Glutamatergic neuron (in vitro differentiated cells): ENCODE measurements around the gene PLXND1. TPM values are rescaled to one million over a fixed set of nuclear protein-coding genes. Genes with fewer than 3 reads are reported as not detected.

Source experiments
- DNase-seq: peaks from one replicate; pipeline ENCODE4 v3.0.0; 2022
- H3K27ac Mint-ChIP-seq: one replicate; pipeline ENCODE4 v1.8.0; 2020; ENCODE audit warnings: mild to moderate bottlenecking, mixed read lengths, inconsistent platforms; ENCODE audit not compliant: unreplicated experiment
- H3K27me3 Mint-ChIP-seq: one replicate; pipeline ENCODE4 v1.8.0; 2020; ENCODE audit warnings: mild to moderate bottlenecking, moderate library complexity, mixed read lengths, inconsistent platforms; ENCODE audit not compliant: unreplicated experiment
- H3K36me3 Mint-ChIP-seq: one replicate; pipeline ENCODE4 v1.8.0; 2020; ENCODE audit warnings: mild to moderate bottlenecking, mixed read lengths, inconsistent platforms; ENCODE audit not compliant: unreplicated experiment
- H3K4me1 Mint-ChIP-seq: one replicate; pipeline ENCODE4 v1.8.0; 2020; ENCODE audit warnings: mild to moderate bottlenecking, low read depth, mixed read lengths, inconsistent platforms; ENCODE audit not compliant: unreplicated experiment
- H3K4me3 Mint-ChIP-seq: one replicate; pipeline ENCODE4 v1.8.0; 2020; ENCODE audit warnings: mild to moderate bottlenecking, mixed read lengths, inconsistent platforms; ENCODE audit not compliant: unreplicated experiment
- H3K9me3 Mint-ChIP-seq: one replicate; pipeline ENCODE4 v1.8.0; 2020; ENCODE audit warnings: mild to moderate bottlenecking, moderate library complexity, mixed read lengths, inconsistent platforms; ENCODE audit not compliant: unreplicated experiment
- total RNA-seq: library from RNA; stranded (reverse); fragmentation: NEBNext Ultra II Directional; extraction: Animal tissue kit (Norgen Biotek cat#: 25700); gene quantifications from one replicate; pipeline ENCODE4 v1.2.1, GENCODE V29; 2021; ENCODE audit not compliant: unreplicated experiment
- TF ChIP-seq, protein P1 (sequence below): fragments of 200-600 bp; sonication (generic); IDR thresholded peaks from one replicate; pipeline ENCODE4 v1.5.0; 2021; ENCODE audit not compliant: partially characterized antibody, unreplicated experiment

PLXND1 gene
- total RNA-seq, 1 donor from 2014 or later, result 72.2 TPM

GRCh38 chr3:129553171-129553570, 53.3 kb downstream of the PLXND1 start:
- no peak overlapping the region for H3K4me3 Mint-ChIP-seq
- H3K9me3 Mint-ChIP-seq, result peaks cover 4% of the 10 kb centered on the region
- no peak for DNase-seq
- H3K4me1 Mint-ChIP-seq, result peaks cover 36% of the 10 kb centered on the region
- TF ChIP-seq, protein P1, sequence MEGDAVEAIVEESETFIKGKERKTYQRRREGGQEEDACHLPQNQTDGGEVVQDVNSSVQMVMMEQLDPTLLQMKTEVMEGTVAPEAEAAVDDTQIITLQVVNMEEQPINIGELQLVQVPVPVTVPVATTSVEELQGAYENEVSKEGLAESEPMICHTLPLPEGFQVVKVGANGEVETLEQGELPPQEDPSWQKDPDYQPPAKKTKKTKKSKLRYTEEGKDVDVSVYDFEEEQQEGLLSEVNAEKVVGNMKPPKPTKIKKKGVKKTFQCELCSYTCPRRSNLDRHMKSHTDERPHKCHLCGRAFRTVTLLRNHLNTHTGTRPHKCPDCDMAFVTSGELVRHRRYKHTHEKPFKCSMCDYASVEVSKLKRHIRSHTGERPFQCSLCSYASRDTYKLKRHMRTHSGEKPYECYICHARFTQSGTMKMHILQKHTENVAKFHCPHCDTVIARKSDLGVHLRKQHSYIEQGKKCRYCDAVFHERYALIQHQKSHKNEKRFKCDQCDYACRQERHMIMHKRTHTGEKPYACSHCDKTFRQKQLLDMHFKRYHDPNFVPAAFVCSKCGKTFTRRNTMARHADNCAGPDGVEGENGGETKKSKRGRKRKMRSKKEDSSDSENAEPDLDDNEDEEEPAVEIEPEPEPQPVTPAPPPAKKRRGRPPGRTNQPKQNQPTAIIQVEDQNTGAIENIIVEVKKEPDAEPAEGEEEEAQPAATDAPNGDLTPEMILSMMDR, result no peak
- H3K36me3 Mint-ChIP-seq, result no peaks in the 10 kb centered on the region
- no peak overlapping the region for H3K27ac Mint-ChIP-seq
- peaks cover 10% of the 10 kb centered on the region for H3K27me3 Mint-ChIP-seq

DNA sequence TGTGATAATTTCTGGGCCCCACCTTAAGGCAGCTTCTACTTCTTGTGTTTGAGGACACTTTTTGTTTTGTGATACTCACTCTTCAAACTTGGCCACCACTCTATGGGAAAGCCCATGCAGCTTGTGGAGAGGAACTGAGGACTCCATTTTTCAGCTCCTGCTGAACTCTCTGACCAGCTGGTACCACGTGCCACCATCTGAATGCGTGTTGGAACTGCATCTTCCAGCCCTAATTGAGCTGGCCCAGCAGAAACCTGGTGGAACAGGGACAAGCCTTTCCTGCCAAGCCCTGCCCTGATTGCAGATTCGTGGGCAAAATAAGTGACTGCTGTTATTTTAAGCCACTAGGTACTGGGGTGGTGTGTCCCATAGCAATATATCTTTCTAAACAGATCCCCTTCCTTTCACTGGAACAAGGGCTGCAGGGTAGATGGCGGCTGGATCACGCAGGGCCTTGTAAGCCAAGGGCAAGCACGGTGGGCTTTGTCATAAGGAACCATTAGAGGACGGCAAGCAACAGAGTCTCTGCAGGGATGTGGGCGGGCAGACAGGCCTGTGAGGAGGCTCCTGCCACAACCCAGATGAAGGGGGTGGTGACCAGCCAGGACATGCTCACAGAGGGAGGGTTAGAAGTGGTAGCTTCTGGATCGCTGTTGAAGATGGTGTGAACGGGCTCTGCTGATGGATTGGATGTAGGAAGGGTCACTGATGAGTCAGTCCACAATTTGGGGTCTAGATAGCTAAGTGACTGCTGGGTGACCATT, 54.0 kb downstream of the PLXND1 start:
- TF ChIP-seq, protein P1, result no peak
- H3K27me3 Mint-ChIP-seq, result peaks cover 11% of the 10 kb centered on the region
- no peaks in the 10 kb centered on the region for H3K36me3 Mint-ChIP-seq
- peaks cover 4% of the 10 kb centered on the region for H3K9me3 Mint-ChIP-seq
- H3K27ac Mint-ChIP-seq, result no peak overlapping the region
- H3K4me3 Mint-ChIP-seq, result no peak overlapping the region
- H3K4me1 Mint-ChIP-seq, result peaks cover 30% of the 10 kb centered on the region
- DNase-seq, result no peak

DNA sequence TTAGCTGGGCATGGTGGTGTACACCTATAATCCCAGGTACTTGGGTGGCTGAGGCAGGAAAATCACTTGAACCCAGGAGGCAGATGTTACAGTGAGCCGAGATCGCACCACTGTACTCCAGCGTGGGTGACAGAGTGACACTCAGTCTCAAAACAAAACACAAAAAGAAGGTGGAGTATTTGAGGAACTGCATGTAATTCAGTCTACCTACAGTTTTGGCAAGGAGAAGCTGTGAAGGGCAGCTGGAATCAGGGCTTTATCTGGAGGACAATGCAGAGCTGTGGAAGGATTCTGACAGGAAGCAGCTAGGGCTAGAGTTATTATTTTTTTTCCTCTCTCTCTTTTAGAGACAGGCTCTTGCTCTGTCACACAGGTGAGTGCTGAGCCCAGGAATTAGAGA, 56.7 kb downstream of the PLXND1 start:
- no peak for DNase-seq
- peaks cover 2% of the 10 kb centered on the region for H3K9me3 Mint-ChIP-seq
- H3K27ac Mint-ChIP-seq, result no peak overlapping the region
- no peaks in the 10 kb centered on the region for H3K36me3 Mint-ChIP-seq
- TF ChIP-seq, protein P1, result no peak
- H3K4me3 Mint-ChIP-seq, result no peak overlapping the region
- peaks cover 21% of the 10 kb centered on the region for H3K4me1 Mint-ChIP-seq
- peaks cover 13% of the 10 kb centered on the region for H3K27me3 Mint-ChIP-seq

DNA sequence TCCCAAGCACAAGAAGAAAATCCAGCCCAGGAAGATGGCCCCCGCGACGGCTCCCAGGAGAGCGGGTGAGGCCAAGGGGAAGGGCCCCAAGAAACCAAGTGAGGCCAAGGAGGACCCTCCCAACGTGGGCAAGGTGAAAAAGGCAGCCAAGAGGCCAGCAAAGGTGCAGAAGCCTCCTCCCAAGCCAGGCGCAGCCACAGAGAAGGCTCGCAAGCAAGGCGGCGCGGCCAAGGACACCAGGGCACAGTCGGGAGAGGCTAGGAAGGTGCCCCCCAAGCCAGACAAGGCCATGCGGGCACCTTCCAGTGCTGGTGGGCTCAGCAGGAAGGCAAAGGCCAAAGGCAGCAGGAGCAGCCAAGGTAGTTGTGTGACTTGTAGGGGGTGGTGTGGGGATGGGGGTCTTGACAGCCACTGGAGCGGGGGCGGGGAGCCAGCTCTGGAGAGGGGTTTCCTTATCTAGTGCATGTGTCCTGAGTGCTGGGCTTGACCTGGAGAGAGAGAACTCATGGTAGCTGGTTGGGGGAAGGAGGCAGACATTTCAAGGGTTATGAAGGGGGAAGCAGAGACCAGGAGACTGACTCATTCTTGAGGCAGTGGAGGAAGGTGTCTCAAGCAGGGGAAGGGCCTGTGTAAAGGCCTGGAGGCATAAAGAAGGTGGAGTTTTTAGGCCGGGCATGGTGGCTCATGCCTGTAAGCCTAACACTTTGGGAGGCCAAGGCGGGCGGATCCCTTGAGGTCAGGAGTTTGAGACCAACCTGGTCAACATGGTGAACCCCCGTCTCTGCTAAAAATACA, 57.3 kb downstream of the PLXND1 start:
- Mint-ChIP-seq H3K27ac (no peak overlapping the region), H3K4me1 (peaks cover 15% of the 10 kb centered on the region), H3K36me3 (no peaks in the 10 kb centered on the region), H3K4me3 (no peak overlapping the region), H3K9me3 (peaks cover 2% of the 10 kb centered on the region), H3K27me3 (peaks cover 13% of the 10 kb centered on the region)
- TF ChIP-seq, protein P1, result no peak
- DNase-seq, result no peak
